ACC112 (cell line): Measurements from ENCODE around the gene COX4I2.
"Not testable (repeated sequence)": the region's sequence is repeated elsewhere in the genome, so short reads cannot be mapped to it uniquely, and the experiment has no call there.

Experiments
- H2AFZ ChIP-seq: fragments of 200-600 bp; sonication (generic); one replicate; pipeline ENCODE4 v1.6.0; 2017; ENCODE audit warnings: antibody characterized with exemption, low read length; ENCODE audit not compliant: unreplicated experiment
- H3K27ac ChIP-seq: fragments of 200-600 bp; sonication (generic); 2 replicates; pipeline ENCODE4 v1.5.1; 2014; ENCODE audit warnings: low read depth, mild to moderate bottlenecking, antibody characterized with exemption, low read length, moderate library complexity
- H3K27me3 ChIP-seq: fragments of 200-600 bp; sonication (generic); 2 replicates; pipeline ENCODE4 v1.6.1; 2014; ENCODE audit warnings: mild to moderate bottlenecking, antibody characterized with exemption, low read length, moderate library complexity, mixed read lengths; ENCODE audit not compliant: insufficient read depth
- H3K36me3 ChIP-seq: fragments of 200-600 bp; sonication (generic); 2 replicates; pipeline ENCODE4 v1.6.1; 2016; ENCODE audit warnings: mild to moderate bottlenecking, antibody characterized with exemption, low read length, moderate library complexity, mixed read lengths; ENCODE audit not compliant: insufficient read depth
- H3K4me1 ChIP-seq: fragments of 200-600 bp; sonication (generic); one replicate; pipeline ENCODE4 v1.6.1; 2016; ENCODE audit warnings: low read length, mixed read lengths; ENCODE audit not compliant: insufficient read depth, unreplicated experiment, control insufficient read depth
- H3K4me3 ChIP-seq: fragments of 200-600 bp; sonication (generic); 2 replicates; pipeline ENCODE4 v1.5.1; 2014; ENCODE audit warnings: mild to moderate bottlenecking, low read depth, low read length
- H3K79me2 ChIP-seq: fragments of 200-600 bp; sonication (generic); one replicate; pipeline ENCODE4 v1.6.0; 2016; ENCODE audit warnings: low read length; ENCODE audit not compliant: control insufficient read depth, unreplicated experiment, insufficient read depth

COX4I2 gene

GRCh38 chr20:31608251-31608945 lies 29.3 kb upstream of the COX4I2 start:
- peak overlapping the region; percentile 100 for H3K27ac ChIP-seq
- H3K4me1 ChIP-seq: peaks cover 42% of the 10 kb centered on the region
- peak overlapping the region; percentile 27 for H2AFZ ChIP-seq
- peaks cover 31% of the 10 kb centered on the region for H3K79me2 ChIP-seq
- peak overlapping the region; percentile 81; the same call in 1 of the 2 replicates for H3K4me3 ChIP-seq
- H3K36me3 ChIP-seq: peaks cover 11% of the 10 kb centered on the region; the same call in 1 of the 2 replicates
- no peaks in the 10 kb centered on the region for H3K27me3 ChIP-seq

DNA sequence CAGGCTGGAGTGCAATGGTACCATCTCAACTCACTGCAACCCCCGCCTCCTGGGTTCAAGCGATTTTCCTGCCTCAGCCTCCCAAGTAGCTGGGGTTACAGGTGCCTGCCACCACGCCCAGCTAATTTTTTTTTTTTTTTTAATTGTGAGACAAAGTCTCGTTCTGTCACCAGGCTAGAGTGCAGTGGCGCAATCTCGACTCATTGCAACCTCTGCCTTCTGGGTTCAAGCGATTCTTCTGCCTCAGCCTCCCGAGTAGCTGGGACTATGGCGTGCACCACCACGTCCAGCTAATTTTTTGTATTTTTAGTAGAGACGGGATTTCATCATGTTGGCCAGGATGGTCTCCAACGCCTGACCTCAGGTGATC lies 25.5 kb upstream of the COX4I2 start:
- not testable (repeated sequence) for H3K79me2 ChIP-seq, H2AFZ ChIP-seq, H3K27ac ChIP-seq, H3K36me3 ChIP-seq, H3K4me3 ChIP-seq, H3K27me3 ChIP-seq
- peaks cover 31% of the 10 kb centered on the region for H3K4me1 ChIP-seq

DNA sequence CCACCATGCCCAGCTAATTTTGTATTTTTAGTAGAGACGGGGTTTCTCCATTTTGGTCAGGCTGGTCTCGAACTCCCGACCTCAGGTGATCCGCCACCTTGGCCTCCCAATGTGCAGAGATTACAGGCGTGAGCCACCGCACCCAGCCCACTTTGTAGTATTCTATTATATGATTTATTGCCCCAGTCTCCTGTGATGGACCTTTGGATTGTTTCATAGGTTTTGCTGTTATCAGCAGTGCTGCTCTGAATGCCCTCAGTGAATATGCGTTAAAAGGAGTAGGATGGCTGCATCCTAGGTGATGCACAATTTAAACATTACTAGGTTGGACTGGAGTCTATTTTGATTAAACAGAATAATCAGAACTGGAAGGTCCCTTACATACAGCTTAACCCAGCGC lies 22.3 kb upstream of the COX4I2 start:
- no peaks in the 10 kb centered on the region for H3K27me3 ChIP-seq
- H3K36me3 ChIP-seq: no peaks in the 10 kb centered on the region
- no peak overlapping the region for H3K27ac ChIP-seq
- peaks cover 10% of the 10 kb centered on the region for H3K4me1 ChIP-seq
- no peaks in the 10 kb centered on the region for H3K79me2 ChIP-seq
- no peak overlapping the region for H2AFZ ChIP-seq
- no peak overlapping the region for H3K4me3 ChIP-seq

DNA sequence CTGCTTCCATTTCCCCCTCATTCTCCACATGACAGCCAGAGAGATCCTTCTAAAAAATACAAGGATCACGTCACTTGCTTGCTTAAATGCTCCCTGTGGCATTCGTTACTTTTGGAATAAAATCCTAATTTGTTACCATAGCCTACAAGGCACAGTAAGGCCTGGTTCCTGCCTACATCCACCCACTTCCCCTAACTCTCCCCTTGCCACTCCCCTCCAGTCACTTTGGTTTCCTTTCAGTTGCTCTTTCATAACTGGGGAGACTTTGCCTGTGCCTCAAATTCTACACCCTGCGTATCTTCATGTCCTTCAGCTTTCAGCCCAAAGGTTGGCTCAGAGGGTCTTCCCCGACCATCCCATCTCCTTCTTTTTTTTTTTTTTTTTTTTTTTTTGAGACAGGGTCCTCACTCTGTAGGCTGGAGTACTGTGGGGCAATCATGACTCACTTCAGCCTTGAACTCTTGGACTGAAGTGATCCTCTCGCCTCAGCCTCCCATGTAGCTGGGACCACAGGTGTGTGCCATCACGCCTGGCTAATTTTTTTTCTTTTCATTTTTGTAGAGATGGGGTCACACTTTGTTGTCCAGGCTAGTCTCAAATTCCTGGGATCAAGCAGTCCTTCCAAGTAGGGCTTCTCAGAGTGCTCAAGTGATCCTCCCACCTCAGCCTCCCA lies 20.1 kb upstream of the COX4I2 start:
- Histone ChIP-seq H3K27me3 (no peaks in the 10 kb centered on the region), H3K27ac (no peak overlapping the region), H3K79me2 (no peaks in the 10 kb centered on the region), H3K4me3 (no peak overlapping the region), H2AFZ (no peak overlapping the region), H3K4me1 (no peaks in the 10 kb centered on the region), H3K36me3 (no peaks in the 10 kb centered on the region)

- H3K4me1 ChIP-seq: no peaks in the 10 kb centered on the region
- H3K4me3 ChIP-seq: no peak overlapping the region
- H3K27me3 ChIP-seq: no peaks in the 10 kb centered on the region
- no peak overlapping the region for H2AFZ ChIP-seq
- no peak overlapping the region for H3K27ac ChIP-seq
- no peaks in the 10 kb centered on the region for H3K79me2 ChIP-seq
- H3K36me3 ChIP-seq: no peaks in the 10 kb centered on the region
These were observed 17.5 kb upstream of the COX4I2 start for GRCh38 chr20:31620246-31620645.

GRCh38 chr20:31623123-31623505 lies 14.6 kb upstream of the COX4I2 start:
- not testable (repeated sequence) for H3K27ac ChIP-seq, H2AFZ ChIP-seq, H3K4me1 ChIP-seq

DNA sequence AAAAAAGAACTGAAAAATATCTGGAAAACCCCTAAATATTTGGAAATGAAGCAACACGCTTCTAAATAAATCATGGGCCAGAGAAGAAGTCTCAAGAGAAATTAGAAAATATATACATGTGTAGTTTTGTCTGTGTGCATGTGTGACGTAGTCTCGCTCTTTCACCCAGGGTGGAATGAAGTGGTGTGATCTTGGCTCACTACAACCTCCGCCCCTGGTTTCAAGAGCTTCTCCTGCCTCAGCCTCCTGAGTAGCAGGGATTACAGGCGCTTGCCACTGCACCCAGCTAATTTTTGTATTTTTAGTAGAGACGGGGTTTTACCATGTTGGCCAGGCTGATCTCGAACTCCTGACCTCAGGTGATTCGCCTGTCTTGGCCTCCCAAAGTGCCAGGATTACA lies 11.2 kb upstream of the COX4I2 start:
- not testable (repeated sequence) for H2AFZ ChIP-seq, H3K4me1 ChIP-seq, H3K27ac ChIP-seq, H3K79me2 ChIP-seq, H3K27me3 ChIP-seq, H3K4me3 ChIP-seq, H3K36me3 ChIP-seq

More at GRCh38 chr20:31623123-31623505, 14.6 kb upstream of the COX4I2 start:
- not testable (repeated sequence) for H3K27me3 ChIP-seq, H3K79me2 ChIP-seq, H3K4me3 ChIP-seq, H3K36me3 ChIP-seq

- H3K79me2 ChIP-seq, H3K4me1 ChIP-seq, H3K4me3 ChIP-seq, H3K27me3 ChIP-seq, H2AFZ ChIP-seq, H3K36me3 ChIP-seq, H3K27ac ChIP-seq: not testable (repeated sequence)
These were observed 9.7 kb upstream of the COX4I2 start for GRCh38 chr20:31628057-31628456.

DNA sequence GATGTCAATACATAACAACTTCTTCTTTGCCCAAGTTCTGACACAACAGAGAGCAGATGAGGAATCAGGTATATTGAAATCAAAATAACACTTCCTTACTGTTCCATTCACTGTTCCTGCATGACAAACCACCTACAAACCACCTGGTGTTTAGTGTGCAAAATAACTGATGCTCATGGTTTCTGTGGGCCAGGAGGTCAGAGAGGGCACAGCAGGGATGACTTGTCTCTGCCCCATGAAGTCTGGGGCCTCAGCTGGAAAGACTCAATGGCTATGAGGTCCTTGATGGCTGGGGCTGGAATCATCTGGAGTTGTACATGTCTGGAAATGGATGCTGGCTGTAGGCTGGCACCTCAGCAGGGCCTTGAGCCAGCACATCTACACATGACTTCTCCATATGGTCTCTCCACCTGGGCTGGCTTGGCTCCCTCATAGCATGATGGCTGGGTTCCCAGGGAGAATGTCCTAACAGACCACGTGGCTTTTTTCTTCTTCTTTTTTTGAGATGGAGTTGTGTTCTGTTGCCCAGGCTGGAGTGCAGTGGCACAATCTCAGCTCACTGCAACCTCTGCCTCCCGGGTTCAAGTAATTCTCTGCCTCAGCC lies 7.4 kb upstream of the COX4I2 start:
- H3K4me3 ChIP-seq: no peak overlapping the region
- H2AFZ ChIP-seq: no peak overlapping the region
- no peak overlapping the region for H3K27ac ChIP-seq
- H3K27me3 ChIP-seq: no peaks in the 10 kb centered on the region
- no peaks in the 10 kb centered on the region for H3K79me2 ChIP-seq
- H3K4me1 ChIP-seq: no peaks in the 10 kb centered on the region
- H3K36me3 ChIP-seq: no peaks in the 10 kb centered on the region

DNA sequence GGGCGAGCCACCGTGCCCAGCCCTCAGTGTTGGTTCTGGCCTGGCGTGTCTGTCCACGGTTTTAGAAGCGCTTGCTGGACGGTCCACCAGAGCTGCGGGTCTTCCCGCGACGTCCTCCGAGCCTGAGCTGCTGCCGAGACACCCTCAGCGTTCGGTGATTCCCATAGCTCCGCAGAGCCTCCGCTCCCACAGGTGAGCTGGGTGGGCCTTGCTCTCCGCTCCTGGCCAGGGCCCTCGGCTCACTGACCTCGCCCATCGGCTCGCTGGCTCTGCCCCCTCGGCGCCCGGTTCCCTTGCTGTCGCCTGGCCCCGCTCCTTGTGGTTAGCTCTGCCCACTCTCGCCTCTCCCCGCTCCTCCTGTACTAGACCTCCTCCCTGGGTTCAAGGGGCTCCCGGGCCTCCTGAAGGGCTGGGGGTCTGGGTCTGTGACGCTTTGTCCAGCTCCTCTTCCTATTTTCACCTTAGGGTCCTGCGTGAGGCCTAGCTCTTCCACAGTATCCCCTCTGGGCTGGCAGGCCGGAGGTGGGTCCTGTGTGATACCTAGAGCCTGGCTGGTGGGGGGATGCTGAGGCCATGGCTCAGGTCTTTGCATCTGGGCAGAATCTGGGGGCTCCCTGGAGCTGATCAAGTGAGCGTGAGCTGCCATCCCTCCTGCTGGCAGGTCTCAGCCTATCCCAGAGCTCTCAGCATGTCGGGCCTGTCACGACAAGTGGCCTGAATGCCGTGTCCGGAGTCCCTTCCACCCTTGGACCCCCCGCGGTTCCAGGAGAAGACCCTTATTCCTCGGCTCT lies 5.0 kb upstream of the COX4I2 start:
- Histone ChIP-seq H3K27me3 (no peaks in the 10 kb centered on the region), H3K36me3 (no peaks in the 10 kb centered on the region), H3K4me1 (no peaks in the 10 kb centered on the region), H3K27ac (no peak overlapping the region), H3K4me3 (no peak overlapping the region), H2AFZ (no peak overlapping the region), H3K79me2 (no peaks in the 10 kb centered on the region)
